ENCODE measurements around the gene MEMO1. TPM values are rescaled to one million over a fixed set of nuclear protein-coding genes. Genes with fewer than 3 reads are reported as not detected.

Gene MEMO1
- total RNA-seq, 2 donors from 2014 or later, result 20.9 to 26.1 TPM

DNA sequence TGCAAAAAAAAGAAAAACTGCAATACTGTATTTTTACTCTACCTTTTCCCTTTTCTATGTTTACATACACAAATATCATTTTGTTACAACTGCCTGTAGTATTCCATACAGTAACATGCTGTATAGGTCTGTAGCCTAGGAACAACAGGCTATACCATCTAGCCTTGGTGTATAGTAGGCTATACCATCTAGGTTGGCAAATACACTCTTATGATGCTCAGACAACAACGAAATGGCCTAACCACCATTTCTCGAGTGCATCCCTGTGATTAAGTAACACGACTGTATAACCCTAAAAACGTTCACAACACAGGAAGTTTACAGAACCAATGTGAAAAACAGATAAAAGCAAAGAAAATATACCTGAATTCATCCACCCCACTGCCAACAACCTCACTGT, 64.0 kb downstream of the MEMO1 start:
- DNase-seq (ENCODE audit: low spot score), result no peak
- Histone ChIP-seq H3K9me3 (no peaks in the 10 kb centered on the region), H3K4me1 (peaks cover 0 to 7% of the 10 kb centered on the region in 2 donors), H3K4me3 (no peak overlapping the region), H3K27me3 (no peaks in the 10 kb centered on the region), H3K27ac (no peak overlapping the region), H3K36me3 (peaks cover 9% of the 10 kb centered on the region)
- no peak for TF ChIP-seq CTCF (IDR thresholded peaks at IDR 0.05)

DNA sequence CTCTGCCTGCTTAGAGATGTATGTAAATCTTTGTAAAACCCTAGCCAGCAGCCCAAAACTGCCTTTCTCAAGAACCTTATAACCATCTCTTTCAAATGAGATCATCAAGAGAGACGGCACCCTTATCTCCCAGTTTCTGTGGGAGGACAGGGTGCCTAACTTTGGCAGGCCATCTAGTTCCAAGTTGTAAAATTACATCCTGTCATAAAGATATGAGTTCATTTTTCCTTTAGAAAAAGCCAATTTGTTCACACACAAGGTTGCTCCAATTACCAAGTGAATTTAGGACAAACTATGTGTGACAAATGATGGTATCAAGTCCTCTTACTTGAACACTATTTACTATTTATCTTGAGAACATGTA, 65.3 kb downstream of the MEMO1 start:
- H3K4me1 ChIP-seq, result peaks cover 0 to 7% of the 10 kb centered on the region in 2 donors
- DNase-seq (ENCODE audit: low spot score), result no peak
- no peaks in the 10 kb centered on the region for H3K9me3 ChIP-seq
- no peaks in the 10 kb centered on the region for H3K27me3 ChIP-seq
- peaks cover 9% of the 10 kb centered on the region for H3K36me3 ChIP-seq
- no peak for TF ChIP-seq CTCF (IDR thresholded peaks at IDR 0.05)
- no peak overlapping the region for H3K27ac ChIP-seq
- H3K4me3 ChIP-seq, result no peak overlapping the region

GRCh38 chr2:31944828-31945571, 65.8 kb downstream of the MEMO1 start:
- no peak for TF ChIP-seq CTCF (IDR thresholded peaks at IDR 0.05)
- no peaks in the 10 kb centered on the region for H3K9me3 ChIP-seq
- no peak overlapping the region for H3K4me3 ChIP-seq
- DNase-seq (ENCODE audit: low spot score), result no peak
- peaks cover 9% of the 10 kb centered on the region for H3K36me3 ChIP-seq
- no peaks in the 10 kb centered on the region for H3K27me3 ChIP-seq
- peaks cover 0 to 7% of the 10 kb centered on the region in 2 donors for H3K4me1 ChIP-seq
- H3K27ac ChIP-seq, result no peak overlapping the region

DNA sequence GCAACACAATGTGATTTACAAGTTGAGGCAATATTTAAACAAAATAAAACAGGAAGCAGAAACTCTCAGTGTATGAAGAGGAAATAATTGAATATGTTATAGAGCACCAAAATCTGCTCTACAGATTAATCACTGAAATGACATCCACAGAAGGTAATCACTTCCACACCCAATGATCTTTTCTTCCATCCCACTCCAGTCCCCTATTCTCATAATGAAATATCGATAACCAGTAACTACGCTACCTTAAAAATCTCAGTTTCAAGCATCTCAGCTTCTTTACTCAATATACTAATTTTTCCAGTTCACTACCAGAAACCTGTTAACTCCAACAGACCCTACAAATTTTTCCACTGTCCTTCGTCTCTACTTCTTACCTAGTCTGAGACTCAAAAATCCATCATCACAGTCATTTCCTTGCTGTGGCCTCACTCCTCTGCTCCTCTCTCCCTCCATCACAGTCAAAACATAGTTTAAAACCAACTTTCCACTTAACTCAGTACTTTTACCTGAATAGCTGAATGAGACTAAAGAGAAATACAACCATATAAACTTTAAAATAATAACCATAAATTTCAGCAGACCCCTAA, 67.1 kb downstream of the MEMO1 start:
- Histone ChIP-seq H3K9me3 (no peaks in the 10 kb centered on the region), H3K4me1 (peaks cover 0 to 7% of the 10 kb centered on the region in 2 donors), H3K27ac (no peak overlapping the region), H3K27me3 (no peaks in the 10 kb centered on the region), H3K36me3 (peaks cover 9% of the 10 kb centered on the region), H3K4me3 (no peak overlapping the region)
- TF ChIP-seq CTCF (IDR thresholded peaks at IDR 0.05), result no peak
- no peak for DNase-seq (ENCODE audit: low spot score)

- no peak for TF ChIP-seq CTCF (IDR thresholded peaks at IDR 0.05)
Measured at GRCh38 chr2:31940920-31941319, 69.9 kb downstream of the MEMO1 start.

More at GRCh38 chr2:31940920-31941319, 69.9 kb downstream of the MEMO1 start:
- no peaks in the 10 kb centered on the region for H3K27me3 ChIP-seq
- H3K27ac ChIP-seq, result no peak overlapping the region
- peaks cover 0 to 7% of the 10 kb centered on the region in 2 donors for H3K4me1 ChIP-seq
- peaks cover 9% of the 10 kb centered on the region for H3K36me3 ChIP-seq
- no peak for DNase-seq (ENCODE audit: low spot score)
- no peak overlapping the region for H3K4me3 ChIP-seq
- H3K9me3 ChIP-seq, result no peaks in the 10 kb centered on the region
